Ascending aorta (tissue), 2 donors: ENCODE results near the gene NKAIN4. TPM values are rescaled to one million over a fixed set of nuclear protein-coding genes. Genes with fewer than 3 reads are reported as not detected.

ENCODE experiments used
- DNase-seq, 2 donors: peaks; one replicate each; pipeline ENCODE4 v3.0.0-alpha.2; 2019; ENCODE audit warnings: low spot score in 2 of 2
- H3K27ac ChIP-seq, 2 donors: fragments of 200-600 bp; sonication (generic); one replicate each; pipeline ENCODE4 v1.5.1; 2016 to 2017; ENCODE audit warnings: mild to moderate bottlenecking in 1 of 2
- H3K27me3 ChIP-seq: fragments of 200-600 bp; sonication (generic); one replicate; pipeline ENCODE4 v1.5.1; 2017
- H3K36me3 ChIP-seq, 2 donors: fragments of 200-600 bp; sonication (generic); one replicate each; pipeline ENCODE4 v1.5.1; 2016
- H3K4me1 ChIP-seq, 2 donors: fragments of 200-600 bp; sonication (generic); one replicate each; pipeline ENCODE4 v1.5.1; 2016 to 2017; ENCODE audit warnings: mild to moderate bottlenecking in 1 of 2
- H3K4me3 ChIP-seq, 2 donors: fragments of 200-600 bp; sonication (generic); one replicate each; pipeline ENCODE4 v1.5.1; 2016 to 2017; ENCODE audit warnings: mild to moderate bottlenecking in 1 of 2
- H3K9me3 ChIP-seq, 2 donors: fragments of 200-600 bp; sonication (generic); one replicate each; pipeline ENCODE4 v1.5.1; 2016
- CTCF ChIP-seq, 3 experiments: fragments of 200-600 bp in 2 of 3; fragments of 450-650 bp in 1 of 3; sonication (generic) in 2 of 3; IDR thresholded peaks; one replicate each; pipeline ENCODE4 v1.5.1; 2016 to 2019; ENCODE audit warnings: antibody characterized with exemption in 3 of 3, mild to moderate bottlenecking in 1 of 3, moderate library complexity in 1 of 3
- intact Hi-C: fragments of 100-400 bp; cut with DNase I; formaldehyde crosslinking; loops from one replicate; pipeline ENCODE4 v1.15.1; 2023
- total RNA-seq: library from RNA; depleted of rRNA; stranded (reverse); fragments of >200 nt; gene quantifications from one replicate; pipeline ENCODE4 v1.1.0, GENCODE V29; 2016

Gene NKAIN4
- total RNA-seq, 1 donor from 2014 or later = not detected

GRCh38 chr20:63196768-63197470 lies 57.3 kb downstream of the NKAIN4 start:
- no peak for TF ChIP-seq CTCF (IDR thresholded peaks at IDR 0.05)
- no peak for DNase-seq
- intact Hi-C loops = no loop called here

DNA sequence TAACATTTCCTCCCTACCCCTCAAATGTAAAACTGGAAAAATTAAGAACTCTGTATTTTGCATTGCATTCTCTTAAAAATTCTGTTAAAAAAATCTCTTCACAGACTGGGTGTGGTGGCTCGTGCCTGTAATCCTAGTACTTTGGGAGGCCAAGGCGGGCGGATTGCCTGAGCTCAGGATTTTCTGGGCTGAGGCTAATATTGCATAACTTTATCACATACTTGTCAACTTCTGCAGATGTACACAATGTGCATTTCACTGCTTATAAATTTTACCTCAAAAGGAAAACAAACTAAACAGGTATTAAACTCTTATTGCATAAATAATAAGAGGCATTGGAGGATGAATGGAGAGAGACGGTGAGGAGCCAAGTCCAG lies 59.5 kb downstream of the NKAIN4 start:
- no peak overlapping the region for H3K27ac ChIP-seq
- peaks cover 5 to 27% of the 10 kb centered on the region in 2 donors for H3K36me3 ChIP-seq
- H3K4me1 ChIP-seq = no peaks in the 10 kb centered on the region
- H3K27me3 ChIP-seq = no peaks in the 10 kb centered on the region
- no peak for DNase-seq
- no peak overlapping the region for H3K4me3 ChIP-seq
- intact Hi-C loops = no loop called here
- no peak for TF ChIP-seq CTCF (IDR thresholded peaks at IDR 0.05)
- H3K9me3 ChIP-seq = no peaks in the 10 kb centered on the region

More at GRCh38 chr20:63196768-63197470, 57.3 kb downstream of the NKAIN4 start:
- Histone ChIP-seq H3K27ac (no peak overlapping the region), H3K9me3 (no peaks in the 10 kb centered on the region), H3K4me1 (no peaks in the 10 kb centered on the region), H3K36me3 (peaks cover 6 to 43% of the 10 kb centered on the region in 2 donors), H3K4me3 (no peak overlapping the region), H3K27me3 (no peaks in the 10 kb centered on the region)

DNA sequence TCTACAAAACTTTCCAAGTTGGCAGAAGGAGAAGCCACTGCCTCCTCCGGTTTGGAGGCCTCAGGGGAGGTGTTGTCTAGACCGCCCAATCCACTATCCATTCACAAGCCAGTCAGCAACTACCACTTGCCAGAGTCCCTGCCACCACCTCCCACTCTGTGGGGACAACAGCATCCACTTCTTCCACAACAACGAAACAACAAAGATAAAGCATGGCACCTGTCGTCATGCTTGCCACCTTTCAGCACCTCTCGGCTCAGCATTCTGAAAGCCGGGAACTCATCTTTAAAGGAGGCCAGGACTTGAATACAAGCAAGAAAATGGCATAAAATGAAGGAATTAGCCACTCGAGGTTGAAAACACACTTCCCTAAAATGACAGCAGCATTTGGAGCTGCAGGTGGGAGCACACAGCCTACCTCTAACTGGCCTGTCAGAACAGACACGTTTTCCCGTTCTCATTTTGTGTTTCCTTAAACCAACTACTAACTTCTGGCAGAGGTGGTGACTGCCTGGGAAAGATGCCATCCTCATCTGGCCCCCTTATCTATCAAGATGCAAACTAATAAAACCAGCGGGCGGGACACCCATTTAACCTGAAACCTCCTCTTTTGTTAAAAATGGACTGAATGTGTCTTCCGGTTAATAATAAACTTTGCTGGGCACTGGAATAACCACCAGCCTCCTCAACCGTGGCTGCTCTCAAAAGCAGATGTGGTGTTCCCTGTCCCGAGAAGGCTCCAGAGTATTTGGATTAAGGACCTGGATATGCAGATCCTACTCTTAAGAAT lies 60.1 kb downstream of the NKAIN4 start:
- Histone ChIP-seq H3K9me3 (no peaks in the 10 kb centered on the region), H3K27ac (no peak overlapping the region), H3K36me3 (peaks cover 5 to 27% of the 10 kb centered on the region in 2 donors), H3K4me1 (no peaks in the 10 kb centered on the region), H3K4me3 (no peak overlapping the region), H3K27me3 (no peaks in the 10 kb centered on the region)
- intact Hi-C loops = no loop called here
- no peak for DNase-seq
- TF ChIP-seq CTCF (IDR thresholded peaks at IDR 0.05) = no peak

- Histone ChIP-seq H3K27me3 (no peaks in the 10 kb centered on the region), H3K27ac (no peak overlapping the region), H3K36me3 (peaks cover 5 to 27% of the 10 kb centered on the region in 2 donors), H3K4me3 (no peak overlapping the region), H3K4me1 (no peaks in the 10 kb centered on the region), H3K9me3 (no peaks in the 10 kb centered on the region)
- intact Hi-C loops = no loop called here
- no peak for TF ChIP-seq CTCF (IDR thresholded peaks at IDR 0.05)
- DNase-seq = no peak
Observed at GRCh38 chr20:63192721-63193120, 61.5 kb downstream of the NKAIN4 start.

GRCh38 chr20:63191400-63191799 lies 62.9 kb downstream of the NKAIN4 start:
- intact Hi-C loops = no loop called here
- Histone ChIP-seq H3K27me3 (no peaks in the 10 kb centered on the region), H3K36me3 (peaks cover 5 to 18% of the 10 kb centered on the region in 2 donors), H3K27ac (no peak overlapping the region), H3K4me3 (no peak overlapping the region), H3K9me3 (no peaks in the 10 kb centered on the region), H3K4me1 (no peaks in the 10 kb centered on the region)
- TF ChIP-seq CTCF (IDR thresholded peaks at IDR 0.05) = no peak
- DNase-seq = no peak
